Right kidney (tissue), 1 donor: ENCODE results near the gene LRRTM3.

ENCODE experiments used
- DNase-seq: peaks from one replicate; pipeline ENCODE4 v3.0.0-alpha.2; 2016

Gene LRRTM3

GRCh38 chr10:67127441-67127840 lies 201.6 kb downstream of the LRRTM3 start:
- DNase-seq, result no peak

GRCh38 chr10:67140641-67141040 lies 214.8 kb downstream of the LRRTM3 start:
- no peak for DNase-seq

- DNase-seq, result no peak
Observed at GRCh38 chr10:67141300-67141699, 215.5 kb downstream of the LRRTM3 start.

- DNase-seq, result no peak
Observed at GRCh38 chr10:67144530-67144929, 218.7 kb downstream of the LRRTM3 start.
